ENCODE results near the gene MTA1.

Gene MTA1

DNA sequence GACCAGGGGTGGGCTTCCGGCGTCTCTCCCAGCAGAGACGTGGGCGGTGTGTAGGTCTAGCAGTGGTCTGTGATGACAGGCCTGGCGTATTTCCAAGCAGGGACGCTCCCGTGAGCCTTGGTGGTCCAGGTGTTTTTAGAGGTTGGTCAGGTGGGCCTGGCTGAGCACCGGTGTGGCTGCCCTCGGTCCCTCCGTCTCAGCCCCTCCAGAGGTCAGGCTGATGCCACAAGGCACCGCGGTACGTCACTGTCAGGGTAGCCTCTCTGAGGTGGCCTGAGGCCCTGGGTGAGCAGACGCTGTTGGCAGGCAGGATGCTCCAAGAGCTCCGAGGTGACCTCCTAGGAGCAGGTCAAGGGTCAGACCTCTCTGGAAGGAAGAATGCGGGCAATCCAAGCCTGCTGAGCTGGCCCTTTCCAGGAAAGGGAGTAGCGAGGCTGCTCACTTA, 13.6 kb downstream of the MTA1 start:
- Histone ChIP-seq H3K36me3 (ENCODE audit: insufficient read depth, low read length) (no peaks in the 10 kb centered on the region), H3K4me3 (ENCODE audit: low read depth in 1 of 2, low read length in 2 of 2) (no peak overlapping the region), H3K9me3 (ENCODE audit: low read length) (no peaks in the 10 kb centered on the region), H3K27me3 (ENCODE audit: control insufficient read depth in 1 of 2, insufficient read depth in 2 of 2, low read length in 2 of 2) (no peaks in the 10 kb centered on the region), H3K27ac (ENCODE audit: low read depth, low read length) (no peak overlapping the region), H3K4me1 (ENCODE audit: insufficient read depth, low read length) (no peaks in the 10 kb centered on the region), H3K9ac (ENCODE audit: low read length) (no peak overlapping the region)

GRCh38 chr14:105436402-105436801, 16.8 kb downstream of the MTA1 start:
- Histone ChIP-seq H3K9ac (ENCODE audit: low read length) (no peak overlapping the region), H3K9me3 (ENCODE audit: low read length) (no peaks in the 10 kb centered on the region), H3K27me3 (ENCODE audit: control insufficient read depth in 1 of 2, insufficient read depth in 2 of 2, low read length in 2 of 2) (no peaks in the 10 kb centered on the region), H3K4me1 (ENCODE audit: insufficient read depth, low read length) (no peaks in the 10 kb centered on the region), H3K27ac (ENCODE audit: low read depth, low read length) (no peak overlapping the region), H3K36me3 (ENCODE audit: insufficient read depth, low read length) (no peaks in the 10 kb centered on the region), H3K4me3 (ENCODE audit: low read depth in 1 of 2, low read length in 2 of 2) (no peak overlapping the region)

GRCh38 chr14:105436891-105437722, 17.5 kb downstream of the MTA1 start:
- H3K36me3 ChIP-seq (ENCODE audit: insufficient read depth, low read length), result no peaks in the 10 kb centered on the region
- H3K4me1 ChIP-seq (ENCODE audit: insufficient read depth, low read length), result no peaks in the 10 kb centered on the region
- no peak overlapping the region for H3K9ac ChIP-seq (ENCODE audit: low read length)
- H3K4me3 ChIP-seq (ENCODE audit: low read depth in 1 of 2, low read length in 2 of 2), result no peak overlapping the region
- no peak overlapping the region for H3K27ac ChIP-seq (ENCODE audit: low read depth, low read length)
- no peaks in the 10 kb centered on the region for H3K27me3 ChIP-seq (ENCODE audit: control insufficient read depth in 1 of 2, insufficient read depth in 2 of 2, low read length in 2 of 2)
- H3K9me3 ChIP-seq (ENCODE audit: low read length), result no peaks in the 10 kb centered on the region

- H3K27me3 ChIP-seq (ENCODE audit: control insufficient read depth in 1 of 2, insufficient read depth in 2 of 2, low read length in 2 of 2), result no peaks in the 10 kb centered on the region
- no peak overlapping the region for H3K27ac ChIP-seq (ENCODE audit: low read depth, low read length)
- H3K36me3 ChIP-seq (ENCODE audit: insufficient read depth, low read length), result no peaks in the 10 kb centered on the region
- H3K9me3 ChIP-seq (ENCODE audit: low read length), result no peaks in the 10 kb centered on the region
- H3K4me1 ChIP-seq (ENCODE audit: insufficient read depth, low read length), result no peaks in the 10 kb centered on the region
- H3K9ac ChIP-seq (ENCODE audit: low read length), result no peak overlapping the region
- no peak overlapping the region for H3K4me3 ChIP-seq (ENCODE audit: low read depth in 1 of 2, low read length in 2 of 2)
Measured at GRCh38 chr14:105437723-105438500, 18.3 kb downstream of the MTA1 start.

DNA sequence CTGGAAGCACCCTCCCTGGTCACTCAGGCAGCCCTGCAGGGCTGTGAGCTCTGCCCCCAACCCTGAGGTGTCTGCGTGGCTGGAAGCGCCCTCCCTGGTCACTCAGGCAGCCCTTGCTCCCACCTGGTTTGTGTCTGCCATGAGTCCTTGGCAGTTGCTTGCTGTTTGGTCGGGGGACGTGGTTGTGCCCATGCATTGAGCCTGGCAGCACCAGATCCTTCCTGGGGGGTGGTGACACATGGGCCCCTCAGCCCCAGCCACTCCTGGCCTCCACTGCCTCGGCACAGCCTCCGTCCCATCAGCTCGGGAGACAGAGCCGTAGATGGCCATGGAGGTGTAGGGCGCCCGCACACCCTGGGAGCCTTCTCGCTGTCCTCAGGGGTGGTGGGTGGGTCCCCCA, 19.6 kb downstream of the MTA1 start:
- no peak overlapping the region for H3K9ac ChIP-seq (ENCODE audit: low read length)

GRCh38 chr14:105439710-105440553, 20.3 kb downstream of the MTA1 start:
- Histone ChIP-seq H3K9ac (ENCODE audit: low read length) (no peak overlapping the region), H3K4me1 (ENCODE audit: insufficient read depth, low read length) (no peaks in the 10 kb centered on the region), H3K9me3 (ENCODE audit: low read length) (no peaks in the 10 kb centered on the region), H3K4me3 (ENCODE audit: low read depth in 1 of 2, low read length in 2 of 2) (no peak overlapping the region), H3K36me3 (ENCODE audit: insufficient read depth, low read length) (no peaks in the 10 kb centered on the region), H3K27me3 (ENCODE audit: control insufficient read depth in 1 of 2, insufficient read depth in 2 of 2, low read length in 2 of 2) (no peaks in the 10 kb centered on the region), H3K27ac (ENCODE audit: low read depth, low read length) (no peak overlapping the region)

More for the DNA sequence above, 19.6 kb downstream of the MTA1 start:
- no peaks in the 10 kb centered on the region for H3K36me3 ChIP-seq (ENCODE audit: insufficient read depth, low read length)
- no peaks in the 10 kb centered on the region for H3K27me3 ChIP-seq (ENCODE audit: control insufficient read depth in 1 of 2, insufficient read depth in 2 of 2, low read length in 2 of 2)
- H3K9me3 ChIP-seq (ENCODE audit: low read length), result no peaks in the 10 kb centered on the region
- H3K4me1 ChIP-seq (ENCODE audit: insufficient read depth, low read length), result no peaks in the 10 kb centered on the region
- no peak overlapping the region for H3K27ac ChIP-seq (ENCODE audit: low read depth, low read length)
- H3K4me3 ChIP-seq (ENCODE audit: low read depth in 1 of 2, low read length in 2 of 2), result no peak overlapping the region

DNA sequence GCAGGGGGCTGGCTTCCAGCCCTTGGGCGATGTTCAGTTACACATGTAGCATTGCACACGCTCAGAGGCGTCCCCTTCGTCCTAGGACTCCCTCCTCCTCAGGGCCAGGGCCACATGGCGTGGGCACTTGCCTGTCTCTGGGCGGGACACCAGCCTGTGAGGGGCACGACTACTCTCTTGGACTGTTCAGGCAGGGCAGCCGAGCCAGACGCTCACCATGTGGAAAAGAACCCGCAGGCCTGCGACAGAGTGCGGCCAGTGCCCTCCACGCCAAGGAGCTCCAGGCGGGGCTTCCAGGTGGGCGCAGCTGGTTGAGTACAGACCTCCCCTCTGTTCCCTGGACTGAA, 20.9 kb downstream of the MTA1 start:
- H3K36me3 ChIP-seq (ENCODE audit: insufficient read depth, low read length), result no peaks in the 10 kb centered on the region
- no peaks in the 10 kb centered on the region for H3K4me1 ChIP-seq (ENCODE audit: insufficient read depth, low read length)
- H3K9me3 ChIP-seq (ENCODE audit: low read length), result no peaks in the 10 kb centered on the region
- H3K27me3 ChIP-seq (ENCODE audit: control insufficient read depth in 1 of 2, insufficient read depth in 2 of 2, low read length in 2 of 2), result no peaks in the 10 kb centered on the region
- H3K4me3 ChIP-seq (ENCODE audit: low read depth in 1 of 2, low read length in 2 of 2), result no peak overlapping the region
- no peak overlapping the region for H3K27ac ChIP-seq (ENCODE audit: low read depth, low read length)
- H3K9ac ChIP-seq (ENCODE audit: low read length), result no peak overlapping the region

GRCh38 chr14:105440992-105441391, 21.4 kb downstream of the MTA1 start:
- Histone ChIP-seq H3K27ac (ENCODE audit: low read depth, low read length) (no peak overlapping the region), H3K9me3 (ENCODE audit: low read length) (no peaks in the 10 kb centered on the region), H3K4me1 (ENCODE audit: insufficient read depth, low read length) (no peaks in the 10 kb centered on the region), H3K36me3 (ENCODE audit: insufficient read depth, low read length) (no peaks in the 10 kb centered on the region), H3K4me3 (ENCODE audit: low read depth in 1 of 2, low read length in 2 of 2) (no peak overlapping the region), H3K27me3 (ENCODE audit: control insufficient read depth in 1 of 2, insufficient read depth in 2 of 2, low read length in 2 of 2) (no peaks in the 10 kb centered on the region), H3K9ac (ENCODE audit: low read length) (no peak overlapping the region)

- Histone ChIP-seq H3K9me3 (ENCODE audit: low read length) (no peaks in the 10 kb centered on the region), H3K9ac (ENCODE audit: low read length) (no peak overlapping the region), H3K4me3 (ENCODE audit: low read depth in 1 of 2, low read length in 2 of 2) (no peak overlapping the region), H3K27me3 (ENCODE audit: control insufficient read depth in 1 of 2, insufficient read depth in 2 of 2, low read length in 2 of 2) (no peaks in the 10 kb centered on the region), H3K4me1 (ENCODE audit: insufficient read depth, low read length) (no peaks in the 10 kb centered on the region), H3K36me3 (ENCODE audit: insufficient read depth, low read length) (no peaks in the 10 kb centered on the region), H3K27ac (ENCODE audit: low read depth, low read length) (no peak overlapping the region)
Measured at GRCh38 chr14:105442125-105442524, 22.5 kb downstream of the MTA1 start.

GRCh38 chr14:105442834-105443233, 23.2 kb downstream of the MTA1 start:
- Histone ChIP-seq H3K4me1 (ENCODE audit: insufficient read depth, low read length) (no peaks in the 10 kb centered on the region), H3K9ac (ENCODE audit: low read length) (no peak overlapping the region), H3K36me3 (ENCODE audit: insufficient read depth, low read length) (no peaks in the 10 kb centered on the region)

GRCh38 chr14:105444859-105445258, 25.2 kb downstream of the MTA1 start:
- H3K9ac ChIP-seq (ENCODE audit: low read length), result no peak overlapping the region
- H3K9me3 ChIP-seq (ENCODE audit: low read length), result no peaks in the 10 kb centered on the region
- no peaks in the 10 kb centered on the region for H3K27me3 ChIP-seq (ENCODE audit: control insufficient read depth in 1 of 2, insufficient read depth in 2 of 2, low read length in 2 of 2)
- H3K36me3 ChIP-seq (ENCODE audit: insufficient read depth, low read length), result no peaks in the 10 kb centered on the region
- no peak overlapping the region for H3K27ac ChIP-seq (ENCODE audit: low read depth, low read length)
- H3K4me3 ChIP-seq (ENCODE audit: low read depth in 1 of 2, low read length in 2 of 2), result no peak overlapping the region
- H3K4me1 ChIP-seq (ENCODE audit: insufficient read depth, low read length), result no peaks in the 10 kb centered on the region

More at GRCh38 chr14:105442834-105443233, 23.2 kb downstream of the MTA1 start:
- H3K9me3 ChIP-seq (ENCODE audit: low read length), result no peaks in the 10 kb centered on the region
- no peak overlapping the region for H3K27ac ChIP-seq (ENCODE audit: low read depth, low read length)
- no peaks in the 10 kb centered on the region for H3K27me3 ChIP-seq (ENCODE audit: control insufficient read depth in 1 of 2, insufficient read depth in 2 of 2, low read length in 2 of 2)
- H3K4me3 ChIP-seq (ENCODE audit: low read depth in 1 of 2, low read length in 2 of 2), result no peak overlapping the region
